Hematopoietic multipotent progenitor cell treated with erythropoietin and hydrocortisone succinate and interleukin-3 and kit ligand, for 15 days (in vitro differentiated cells): ENCODE data around the gene MT1X.
"Not testable (repeated sequence)": the region's sequence is repeated elsewhere in the genome, so short reads cannot be mapped to it uniquely, and the experiment has no call there.

Experiments used
- DNase-seq: peaks from one replicate; pipeline ENCODE4 v3.0.0-alpha.2; 2015; ENCODE audit warnings: low spot score

The MT1X gene

GRCh38 chr16:56657555-56658326, 24.5 kb upstream of the MT1X start, which contains the start of gene MT1F:
Gene MT1F (plus strand): TSS chr16:56657959. CDS start chr16:56658059, 100 bp downstream.
- no peak for DNase-seq

- no peak for DNase-seq
These were observed 23.9 kb upstream of the MT1X start for GRCh38 chr16:56658327-56658875.

- no peak for DNase-seq
These were observed 19.6 kb upstream of the MT1X start for GRCh38 chr16:56662357-56663354.

GRCh38 chr16:56664506-56664905, 17.8 kb upstream of the MT1X start:
- DNase-seq, result no peak

- not testable (repeated sequence) for DNase-seq
These were observed 16.7 kb upstream of the MT1X start for GRCh38 chr16:56665286-56666261.

GRCh38 chr16:56667581-56668571, 14.4 kb upstream of the MT1X start, which contains the start of gene MT1G:
Gene MT1G (minus strand): TSS chr16:56668065. CDS start chr16:56667993, 72 bp downstream.
- DNase-seq, result peak; percentile 4

GRCh38 chr16:56669005-56669839, 13.0 kb upstream of the MT1X start, which contains the start of gene MT1H:
Gene MT1H (plus strand): TSS chr16:56669814. CDS start chr16:56669885, 71 bp downstream.
- DNase-seq, result no peak

- no peak for DNase-seq
These were observed 12.2 kb upstream of the MT1X start for GRCh38 chr16:56669840-56670619.

GRCh38 chr16:56670620-56670934, 11.7 kb upstream of the MT1X start:
- no peak for DNase-seq

GRCh38 chr16:56671691-56672090, 10.6 kb upstream of the MT1X start:
- DNase-seq, result not testable (repeated sequence)

- not testable (repeated sequence) for DNase-seq
These were observed 10.1 kb upstream of the MT1X start for GRCh38 chr16:56672171-56672570.

- DNase-seq, result no peak
These were observed 9.3 kb upstream of the MT1X start for GRCh38 chr16:56672761-56673536.

- DNase-seq, result no peak
These were observed 8.3 kb upstream of the MT1X start for GRCh38 chr16:56673921-56674320.

- DNase-seq, result not testable (repeated sequence)
These were observed 7.7 kb upstream of the MT1X start for GRCh38 chr16:56674570-56674969.

- DNase-seq, result no peak
These were observed 6.5 kb upstream of the MT1X start for GRCh38 chr16:56675685-56676210.

- DNase-seq, result no peak
These were observed 4.8 kb upstream of the MT1X start for GRCh38 chr16:56677474-56677873.

GRCh38 chr16:56679078-56679730, 3.1 kb upstream of the MT1X start:
- DNase-seq, result no peak
